UCSD-AML1 (cell line): ENCODE results near the gene PKP3.
A peak's percentile ranks its signal among the peaks of the same experiment; 100 is the strongest.
"Not testable (repeated sequence)": the region's sequence is repeated elsewhere in the genome, so short reads cannot be mapped to it uniquely, and the experiment has no call there.

ENCODE experiments used
- DNase-seq: peaks from one replicate; lab custom pipeline; 2025; ENCODE audit not compliant: unreplicated experiment; lab: John Stamatoyannopoulos, UW

The PKP3 gene

DNA sequence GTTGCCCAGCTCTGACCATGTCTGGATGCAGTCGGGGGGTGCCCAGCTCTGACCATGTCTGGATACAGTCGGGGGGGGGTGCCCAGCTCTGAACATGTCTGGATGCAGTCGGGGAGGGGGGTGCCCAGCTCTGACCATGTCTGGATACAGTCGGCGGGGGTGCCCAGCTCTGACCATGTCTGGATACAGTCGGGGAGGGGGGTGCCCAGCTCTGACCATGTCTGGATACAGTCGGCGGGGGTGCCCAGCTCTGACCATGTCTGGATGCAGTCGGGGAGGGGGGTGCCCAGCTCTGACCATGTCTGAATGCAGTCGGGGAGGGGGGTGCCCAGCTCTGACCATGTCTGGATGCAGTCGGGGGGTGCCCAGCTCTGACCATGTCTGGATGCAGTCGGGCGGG is 16.7 kb downstream of the PKP3 start:
- DNase-seq: not testable (repeated sequence)

GRCh38 chr11:411520-411919 is 17.5 kb downstream of the PKP3 start:
- not testable (repeated sequence) for DNase-seq

DNA sequence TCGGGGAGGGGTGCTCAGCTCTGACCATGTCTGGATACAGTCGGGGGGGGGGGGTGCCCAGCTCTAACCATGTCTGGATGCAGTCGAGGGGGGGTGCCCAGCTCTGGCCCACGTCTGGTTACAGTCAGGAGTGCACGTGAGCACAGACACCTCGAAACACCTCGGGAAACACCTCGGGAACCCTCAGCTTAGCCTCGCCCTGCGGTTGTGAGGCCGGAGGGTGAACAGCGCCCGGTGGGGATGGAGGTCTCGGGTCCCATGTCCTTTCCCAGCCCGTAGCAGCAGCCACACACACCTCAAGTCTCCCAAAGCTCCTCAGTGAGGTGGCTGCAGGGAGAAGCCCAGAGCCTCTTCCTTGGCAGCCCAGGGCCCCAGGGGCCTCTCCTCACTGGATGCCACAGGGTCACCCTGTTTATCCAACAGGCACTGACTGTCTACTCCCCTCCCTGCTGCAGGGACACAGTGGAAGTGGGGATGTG is 18.7 kb downstream of the PKP3 start:
- no peak for DNase-seq

- peak; percentile 29 for DNase-seq
Measured at GRCh38 chr11:413120-414081, 19.4 kb downstream of the PKP3 start.

DNA sequence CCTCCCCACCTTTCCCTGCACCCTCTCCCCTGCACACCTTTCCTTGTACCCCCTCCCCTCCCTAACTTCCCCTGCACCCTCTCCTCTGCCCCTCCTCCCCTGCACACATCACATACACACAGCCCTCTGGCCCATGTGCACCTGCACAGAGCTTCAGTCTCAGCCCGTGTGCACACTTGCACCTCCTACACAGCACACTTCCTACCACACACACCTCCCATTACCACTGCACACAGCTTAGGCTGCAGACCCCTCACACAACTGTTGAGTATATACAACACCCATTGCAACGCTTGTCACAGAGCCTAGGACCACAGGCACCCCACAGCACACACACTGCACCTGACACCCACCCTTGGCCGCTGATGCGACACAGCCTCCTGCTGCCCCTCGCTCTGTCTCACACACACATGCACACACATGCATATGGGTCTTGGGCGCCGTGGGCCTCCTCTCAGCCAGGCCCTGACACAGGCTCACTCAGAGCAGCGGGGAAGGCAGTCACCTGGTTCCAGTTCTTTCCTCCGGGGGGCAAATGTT is 20.4 kb downstream of the PKP3 start:
- no peak for DNase-seq

DNA sequence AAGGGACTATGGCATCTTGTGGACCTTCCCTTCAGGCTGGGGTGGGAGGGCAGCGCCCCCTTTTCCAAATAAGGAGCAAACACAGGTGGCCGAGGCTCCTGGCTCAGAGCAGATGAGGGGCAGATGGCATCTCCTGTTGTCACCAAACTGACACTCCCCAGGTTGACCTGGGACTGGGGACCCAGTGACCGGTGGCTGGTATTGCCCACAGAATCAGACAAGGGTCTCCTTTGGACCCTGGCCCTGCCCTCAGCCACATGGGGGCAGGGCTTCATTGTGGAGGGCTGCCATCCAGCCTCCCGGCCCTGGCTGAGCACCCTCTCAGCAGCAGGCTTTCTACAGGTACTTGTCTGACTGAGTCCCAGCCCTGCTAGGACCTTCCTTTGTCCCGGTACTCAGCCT is 21.6 kb downstream of the PKP3 start:
- peak; percentile 58 for DNase-seq

DNA sequence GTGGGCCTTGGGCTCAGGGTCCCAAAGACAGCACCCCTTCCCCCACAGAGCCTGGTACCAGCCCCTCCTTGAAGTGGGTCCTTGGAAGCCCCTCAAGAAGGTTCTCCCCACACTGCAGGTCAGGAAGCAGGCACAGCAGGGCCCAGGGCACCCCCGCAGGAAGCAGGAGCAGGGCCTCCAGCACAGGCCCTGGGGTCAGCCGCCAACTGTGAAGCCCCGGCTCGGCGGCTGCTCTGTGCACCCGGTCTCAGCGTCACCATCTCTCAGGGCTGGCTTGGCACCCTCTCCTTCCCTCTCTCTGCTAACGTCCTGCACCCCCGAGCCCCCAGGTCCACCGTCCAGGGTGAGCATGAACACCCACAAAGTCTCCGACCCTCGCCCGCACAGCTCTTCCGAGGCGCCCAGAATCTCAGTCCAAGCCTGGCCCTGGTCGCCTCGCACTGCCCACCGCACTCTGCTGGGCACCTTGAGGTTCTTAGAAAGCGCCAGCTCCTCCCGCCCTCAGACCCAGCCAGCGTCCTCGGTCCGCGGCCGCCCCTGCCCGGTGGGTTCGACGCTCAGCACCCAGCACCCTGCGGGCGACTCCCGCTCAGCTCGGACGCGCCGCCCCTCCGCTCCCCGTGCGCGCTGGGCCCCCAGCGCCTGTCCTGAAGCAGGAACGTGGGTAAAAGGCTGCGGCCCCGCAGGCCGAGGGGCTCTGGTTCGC is 22.2 kb downstream of the PKP3 start:
- no peak for DNase-seq

DNA sequence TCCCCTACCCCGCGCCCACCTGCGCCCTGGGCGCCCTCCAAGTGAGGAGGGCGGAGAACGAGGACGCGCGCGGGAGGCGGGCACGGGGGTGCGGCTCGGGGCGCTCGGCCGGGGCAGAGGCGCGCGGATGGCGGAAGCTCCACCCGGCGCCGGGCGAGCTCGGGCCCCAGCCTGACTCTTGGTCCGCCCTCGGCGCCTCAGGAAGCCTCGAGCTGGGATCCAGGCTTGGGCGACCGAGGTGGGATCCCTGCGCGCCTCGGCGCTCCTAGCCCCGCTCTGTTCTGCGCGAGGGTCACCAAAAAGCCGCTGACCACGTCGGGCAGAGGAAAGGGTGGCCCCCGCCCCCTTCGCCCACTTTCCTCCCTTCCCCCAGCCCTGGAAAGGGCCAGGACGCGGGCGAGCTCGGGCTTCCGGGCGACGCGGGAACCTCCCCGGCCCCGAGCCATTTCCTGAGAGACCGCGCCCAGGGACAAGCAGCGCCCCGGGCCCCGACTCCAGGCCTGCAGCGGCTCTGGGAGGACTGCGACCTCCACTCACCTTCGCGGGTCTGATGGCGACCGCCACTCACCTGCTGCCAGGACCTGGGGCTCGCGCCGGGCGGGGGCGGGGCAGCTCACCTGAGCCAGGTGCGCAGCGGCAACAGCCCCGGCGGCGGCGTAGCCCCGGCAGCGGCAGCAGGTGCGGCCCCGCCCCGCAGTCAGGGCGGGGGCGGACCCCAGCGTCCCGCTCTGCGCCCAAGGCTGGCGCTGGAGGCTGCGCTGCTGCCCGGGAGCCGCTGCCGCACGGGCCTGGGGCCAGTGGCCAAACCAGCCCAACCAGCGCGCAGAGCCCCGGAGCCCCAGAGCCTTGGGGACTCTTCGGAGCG is 23.0 kb downstream of the PKP3 start:
- peak; percentile 75 for DNase-seq

DNA sequence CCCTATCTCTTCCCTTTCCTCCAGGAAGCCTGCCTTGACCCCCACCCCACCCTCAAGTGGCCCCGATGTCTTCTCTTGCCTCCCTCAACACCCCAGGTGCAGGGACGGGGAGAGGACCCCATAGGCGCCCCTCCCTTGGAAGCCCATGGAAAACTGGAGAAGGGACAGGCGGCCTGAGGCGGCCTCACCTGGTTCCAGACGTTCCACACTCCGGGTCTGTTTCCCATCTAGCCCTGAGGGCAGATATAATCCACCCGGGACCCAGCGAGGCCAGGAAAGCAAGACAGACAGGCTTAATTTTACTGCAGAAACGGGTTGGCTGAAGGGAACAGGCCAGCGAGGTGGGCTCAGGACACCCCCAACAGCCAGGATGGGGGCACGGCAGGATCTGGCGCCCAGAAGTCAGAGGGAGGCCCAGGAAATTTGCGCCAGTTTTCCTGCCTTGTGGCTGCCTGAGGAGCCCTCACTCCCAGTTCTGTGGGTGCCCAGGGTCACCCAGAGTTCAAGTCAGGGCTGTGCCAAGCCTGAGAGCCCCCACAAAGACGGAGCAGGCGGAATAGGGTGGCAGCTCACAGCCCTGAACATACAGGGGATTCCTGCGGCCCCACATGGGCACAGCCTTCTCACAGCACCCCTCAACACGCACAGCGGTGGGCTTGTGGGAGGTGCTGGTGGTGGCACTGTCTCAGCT is 23.8 kb downstream of the PKP3 start:
- DNase-seq: no peak

DNA sequence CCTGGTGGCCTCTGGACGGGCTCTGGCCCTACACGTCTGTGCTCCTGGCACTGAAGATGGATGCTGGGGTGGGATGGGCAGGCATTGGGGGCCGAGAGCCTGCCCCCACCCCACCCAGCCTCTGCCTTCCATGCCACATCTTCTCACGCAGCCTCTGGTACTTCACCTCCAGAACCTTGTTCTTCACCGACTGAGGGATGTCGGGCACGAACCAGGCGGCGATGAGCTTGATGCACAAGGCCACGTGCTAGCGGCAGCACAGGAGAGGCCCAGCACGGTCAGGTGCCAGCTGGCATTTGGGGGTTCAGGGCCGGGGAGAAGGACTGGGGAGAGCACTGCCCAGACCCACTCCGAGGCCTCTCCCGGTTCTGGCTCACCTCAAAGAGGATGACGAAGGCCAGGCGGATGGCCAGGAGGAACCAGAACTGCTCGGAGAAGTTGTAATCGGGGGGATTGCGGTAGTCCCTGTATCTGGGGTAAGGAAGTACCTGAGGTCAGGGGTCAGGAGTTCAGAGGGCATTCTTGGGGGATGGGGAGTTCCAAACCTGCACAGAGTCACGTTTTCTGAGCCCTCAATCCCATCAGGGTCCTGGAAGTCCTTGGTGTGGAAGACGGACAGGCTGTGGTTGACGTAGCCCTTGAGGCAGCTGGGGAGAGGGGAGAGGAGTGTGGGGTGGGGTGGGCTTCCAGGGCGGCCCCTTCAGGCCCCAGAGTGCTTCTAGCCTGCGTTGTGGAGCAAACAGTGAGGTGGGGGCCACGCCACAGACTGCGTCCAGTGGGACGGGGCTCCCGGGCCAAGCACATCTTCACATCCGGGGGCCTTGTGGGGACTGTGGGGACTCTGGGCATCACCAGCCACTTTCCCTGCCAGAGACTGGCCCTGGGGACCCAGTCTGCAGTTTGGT is 24.6 kb downstream of the PKP3 start:
- no peak for DNase-seq

- DNase-seq: no peak
Measured at GRCh38 chr11:419248-420005, 25.4 kb downstream of the PKP3 start.

DNA sequence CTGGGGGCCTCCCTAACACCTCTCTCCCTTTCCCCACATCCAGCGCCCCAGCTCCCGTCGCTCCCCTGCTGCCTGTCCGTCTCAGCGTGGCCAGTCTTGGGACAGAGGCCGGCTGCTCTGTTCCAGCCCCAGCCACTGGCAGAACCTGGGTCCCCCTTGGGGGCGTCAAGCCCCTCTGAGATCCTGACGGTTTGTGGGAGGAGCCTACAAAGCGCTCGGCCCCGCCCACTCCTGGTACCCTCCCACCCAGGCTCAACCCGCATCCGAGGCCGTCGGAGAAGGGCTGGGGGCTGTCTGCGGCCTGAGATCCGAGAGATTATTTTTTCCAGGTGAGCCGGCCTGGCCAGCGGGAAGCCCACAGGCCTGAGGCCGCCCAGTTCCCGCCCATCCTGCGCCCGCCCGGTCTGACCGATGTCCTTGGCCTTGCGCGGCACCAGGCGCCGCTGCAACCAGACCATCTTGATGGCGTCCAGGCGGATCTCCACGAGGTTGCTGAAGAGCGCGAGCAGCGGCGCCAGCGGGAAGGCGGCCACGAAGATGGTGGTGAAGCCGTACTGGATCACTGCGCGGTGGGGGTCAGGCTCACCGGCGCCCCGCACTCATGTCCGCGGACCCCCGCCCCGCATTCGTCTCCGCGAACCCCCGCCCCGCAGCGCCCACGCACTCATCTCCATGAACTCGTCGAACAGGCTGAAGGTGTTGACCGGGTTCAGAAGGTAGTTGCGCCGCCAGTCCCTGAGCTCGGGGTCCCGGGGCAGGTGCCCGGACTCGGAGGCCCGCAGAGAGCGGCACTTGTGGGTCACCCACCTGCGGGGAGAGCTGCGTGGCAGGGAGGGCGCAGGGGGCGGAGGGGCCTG is 26.3 kb downstream of the PKP3 start:
- no peak for DNase-seq

DNA sequence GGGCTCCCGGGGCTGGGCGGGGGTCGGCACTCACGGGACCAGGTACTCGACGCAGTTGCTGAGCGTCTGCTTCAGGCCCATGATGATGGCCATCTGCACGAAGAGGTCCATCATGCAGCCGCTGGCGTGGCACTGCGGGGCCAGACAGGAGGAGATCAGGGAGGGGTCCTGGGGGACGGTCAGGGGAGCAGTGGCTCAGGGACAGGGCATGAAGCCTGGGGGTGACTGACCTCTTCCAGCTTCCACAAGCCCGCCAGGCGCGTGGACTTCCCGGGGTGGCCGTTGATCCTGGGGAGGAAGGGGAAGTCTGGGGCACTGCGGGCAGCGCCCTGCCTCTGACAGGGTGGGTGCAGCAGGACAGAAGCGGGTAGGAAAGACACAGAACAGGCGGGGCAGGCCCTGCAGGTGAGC is 26.9 kb downstream of the PKP3 start:
- no peak for DNase-seq

DNA sequence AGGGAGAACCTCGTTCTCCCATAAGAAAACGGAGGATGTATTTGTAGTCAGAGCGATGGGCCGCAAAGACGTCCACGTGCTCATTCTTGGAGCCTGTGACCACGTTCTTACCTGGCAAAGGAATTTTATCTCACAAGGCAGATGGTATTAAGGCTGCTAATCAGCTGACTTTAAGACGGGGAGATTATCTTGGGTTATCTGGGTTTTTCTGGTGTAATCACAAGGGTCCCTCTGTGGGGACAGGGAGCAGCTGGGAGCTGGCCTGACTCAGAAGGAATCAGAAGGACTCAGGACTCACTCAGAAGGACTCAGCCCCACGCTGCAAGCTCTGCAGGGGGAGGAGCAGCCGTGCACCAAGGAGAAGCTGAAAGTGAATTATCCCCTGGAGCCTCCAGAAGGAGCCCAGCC is 28.2 kb downstream of the PKP3 start:
- DNase-seq: no peak

GRCh38 chr11:424232-424631 is 30.2 kb downstream of the PKP3 start:
- DNase-seq: no peak

GRCh38 chr11:424766-425165 is 30.8 kb downstream of the PKP3 start:
- DNase-seq: not testable (repeated sequence)

DNA sequence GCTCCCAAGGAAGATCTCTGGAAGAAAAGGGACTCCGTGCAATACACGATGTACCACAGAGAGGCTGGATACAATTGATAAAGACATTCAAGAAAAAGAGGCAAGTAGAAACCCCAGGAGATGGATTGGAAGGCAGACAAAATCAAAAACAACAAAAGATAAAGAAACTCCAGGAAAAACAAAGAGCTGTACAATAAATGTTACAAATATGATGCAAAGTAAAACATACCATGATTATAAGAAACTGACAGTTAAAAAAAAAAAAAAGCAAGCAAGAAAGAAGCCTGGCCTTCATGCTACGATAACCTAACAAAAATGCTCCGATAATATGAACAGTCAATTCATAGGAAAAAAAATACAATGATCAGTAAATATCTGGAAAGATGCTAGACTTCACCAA is 31.3 kb downstream of the PKP3 start:
- DNase-seq: no peak

GRCh38 chr11:426851-427250 is 32.8 kb downstream of the PKP3 start:
- DNase-seq: no peak
